Measurements from ENCODE around the gene NDUFS6.
"Not testable (repeated sequence)": the region's sequence is repeated elsewhere in the genome, so short reads cannot be mapped to it uniquely, and the experiment has no call there.

Gene NDUFS6

DNA sequence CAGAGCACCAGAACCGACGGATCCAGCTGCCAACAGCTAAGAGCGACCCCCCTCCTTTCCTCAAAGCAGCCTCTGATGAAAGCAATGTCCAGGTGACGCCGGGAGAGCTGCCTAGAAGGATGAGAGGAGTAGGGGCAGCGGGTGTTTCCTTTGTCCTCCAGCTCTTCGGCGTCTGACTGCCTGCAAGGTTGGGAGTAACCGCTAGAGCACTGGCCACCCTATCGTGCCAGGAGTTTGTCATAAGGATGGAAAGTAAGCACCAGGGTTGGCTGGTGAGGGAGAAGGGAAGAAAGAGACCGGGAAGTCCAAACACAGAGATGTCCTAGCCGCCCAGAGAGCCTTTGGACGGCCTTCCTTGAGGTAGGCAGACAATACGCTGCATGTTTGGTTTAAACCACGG is 12.4 kb upstream of the NDUFS6 start:
- TF ChIP-seq CTCF (IDR thresholded peaks at IDR 0.05; ENCODE audit: insufficient read depth, missing control alignments): no peak
- no peak for DNase-seq (ENCODE audit: insufficient read length, low spot score)
- FAIRE-seq: no peak

GRCh38 chr5:1789438-1789833 is 11.8 kb upstream of the NDUFS6 start:
- DNase-seq (ENCODE audit: insufficient read length, low spot score); FAIRE-seq: not testable (repeated sequence)

DNA sequence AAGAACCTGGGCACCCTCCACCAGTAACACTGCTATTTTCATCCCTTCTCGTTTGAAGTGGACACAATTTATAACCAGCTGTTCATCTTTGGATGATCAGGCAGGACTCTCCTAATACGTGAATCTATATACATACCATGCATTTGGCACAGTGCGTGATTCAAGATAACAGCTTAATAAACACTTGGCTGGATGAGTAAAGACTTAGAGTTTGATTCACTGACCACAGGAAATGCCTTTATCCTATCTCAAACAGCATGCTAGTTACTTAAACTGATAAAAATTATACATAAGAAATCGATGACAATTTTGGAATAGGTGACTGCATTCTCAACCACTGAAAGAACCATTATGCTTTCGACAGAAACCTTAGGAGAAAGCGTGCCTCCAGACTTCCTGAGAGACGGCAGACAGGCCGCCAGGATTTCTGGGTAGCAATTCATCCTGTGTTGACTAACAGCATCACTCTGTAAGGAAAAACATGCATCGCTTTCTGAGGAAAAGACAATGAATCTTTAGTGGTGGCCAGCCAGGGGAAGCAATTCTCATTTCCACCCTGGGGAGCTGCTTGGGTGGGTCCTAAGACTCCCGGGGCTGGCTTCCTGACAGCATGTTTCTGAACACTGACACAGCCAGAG is 11.3 kb upstream of the NDUFS6 start:
- no peak for FAIRE-seq
- no peak for DNase-seq (ENCODE audit: insufficient read length, low spot score)
- no peak for TF ChIP-seq CTCF (IDR thresholded peaks at IDR 0.05; ENCODE audit: insufficient read depth, missing control alignments)

DNA sequence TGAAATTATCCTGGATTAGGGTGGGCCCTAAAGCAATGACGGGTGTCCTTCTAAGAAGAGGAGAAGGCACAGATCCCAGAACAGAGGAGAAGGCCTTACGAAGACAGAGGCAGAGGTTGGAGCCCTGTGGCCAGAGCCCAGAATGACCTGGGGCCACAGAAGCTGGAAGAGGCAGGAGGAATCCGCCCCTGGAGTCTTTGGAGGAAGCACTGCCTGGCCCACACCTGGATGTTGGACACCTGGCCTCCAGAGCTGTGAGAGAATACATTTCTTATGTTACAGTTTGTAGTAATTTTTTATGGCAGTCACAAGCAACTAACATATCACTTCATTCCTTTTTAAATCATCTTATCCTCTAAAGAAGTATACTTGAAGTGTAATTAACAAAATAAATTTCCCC is 10.0 kb upstream of the NDUFS6 start:
- FAIRE-seq: no peak
- DNase-seq (ENCODE audit: insufficient read length, low spot score): no peak
- TF ChIP-seq CTCF (IDR thresholded peaks at IDR 0.05; ENCODE audit: insufficient read depth, missing control alignments): no peak

DNA sequence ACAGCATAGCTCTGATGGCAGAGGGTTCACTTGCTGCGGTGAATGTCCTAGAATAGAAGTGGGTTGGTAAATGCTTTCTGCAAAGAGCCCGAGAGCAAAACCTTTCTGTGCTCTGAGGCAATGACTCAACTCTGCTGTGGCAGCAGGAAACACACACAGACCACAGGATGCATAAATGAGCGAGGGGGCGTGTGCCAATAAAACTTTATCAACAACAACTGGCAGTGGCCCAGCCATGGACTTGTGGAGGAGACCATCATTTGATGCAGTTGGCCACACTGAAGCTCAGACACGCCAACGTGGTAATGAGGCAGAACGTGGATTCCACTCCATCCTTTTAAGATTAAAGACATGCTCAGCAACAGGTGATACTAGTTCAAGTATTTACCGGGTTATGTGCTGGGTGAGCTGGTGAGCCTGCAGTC is 8.4 kb upstream of the NDUFS6 start:
- FAIRE-seq: no peak
- no peak for DNase-seq (ENCODE audit: insufficient read length, low spot score)
- TF ChIP-seq CTCF (IDR thresholded peaks at IDR 0.05; ENCODE audit: insufficient read depth, missing control alignments): no peak

- FAIRE-seq (no peak), DNase-seq (ENCODE audit: insufficient read length, low spot score) (no peak)
- TF ChIP-seq CTCF (IDR thresholded peaks at IDR 0.05; ENCODE audit: insufficient read depth, missing control alignments): no peak
Measured at GRCh38 chr5:1793301-1793740, 7.9 kb upstream of the NDUFS6 start.

GRCh38 chr5:1793966-1794900 is 7.0 kb upstream of the NDUFS6 start:
- no peak for FAIRE-seq
- DNase-seq (ENCODE audit: insufficient read length, low spot score): no peak
- no peak for TF ChIP-seq CTCF (IDR thresholded peaks at IDR 0.05; ENCODE audit: insufficient read depth, missing control alignments)

Data from D721Med (cell line).